ENCODE measurements around the gene AATF. TPM values are rescaled to one million over a fixed set of nuclear protein-coding genes. Genes with fewer than 3 reads are reported as not detected.

The AATF gene
- total RNA-seq, 1 donor from 2014 or later, result 25.0 TPM

DNA sequence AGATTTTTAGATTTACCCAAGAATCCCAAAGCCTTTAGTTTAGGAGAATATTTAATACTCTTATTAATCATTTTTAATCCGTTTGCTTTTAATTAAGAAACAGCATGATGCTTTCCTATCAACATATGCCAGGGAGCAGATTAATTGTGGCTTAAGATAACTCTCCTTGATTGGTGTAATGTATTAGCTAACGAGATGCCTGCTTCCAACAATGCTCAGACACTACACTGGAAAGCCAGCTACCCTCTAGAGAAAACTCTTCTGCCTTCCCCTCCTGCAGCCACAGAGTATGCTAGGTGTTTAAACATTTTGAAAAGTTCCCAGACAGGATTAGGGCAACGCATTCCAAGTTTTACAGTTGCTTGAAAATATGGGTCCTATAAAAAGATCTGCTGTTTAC lies 142.2 kb downstream of the AATF start:
- H3K27me3 Mint-ChIP-seq (ENCODE audit: unreplicated experiment), result no peaks in the 10 kb centered on the region
- no peak for DNase-seq (ENCODE audit: low spot score)
- no peak overlapping the region for H3K4me3 Mint-ChIP-seq (ENCODE audit: unreplicated experiment)
- TF ChIP-seq CTCF (IDR thresholded peaks at IDR 0.05; ENCODE audit: unreplicated experiment), result no peak
- peaks cover 9% of the 10 kb centered on the region for H3K4me1 Mint-ChIP-seq (ENCODE audit: unreplicated experiment)
- no peak overlapping the region for H3K27ac Mint-ChIP-seq (ENCODE audit: unreplicated experiment)
- no peaks in the 10 kb centered on the region for H3K9me3 Mint-ChIP-seq (ENCODE audit: unreplicated experiment)
- peaks cover 23% of the 10 kb centered on the region for H3K36me3 Mint-ChIP-seq (ENCODE audit: low read depth, unreplicated experiment)

- H3K27me3 Mint-ChIP-seq (ENCODE audit: unreplicated experiment), result no peaks in the 10 kb centered on the region
- no peak overlapping the region for H3K27ac Mint-ChIP-seq (ENCODE audit: unreplicated experiment)
- H3K9me3 Mint-ChIP-seq (ENCODE audit: unreplicated experiment), result no peaks in the 10 kb centered on the region
- no peak for TF ChIP-seq CTCF (IDR thresholded peaks at IDR 0.05; ENCODE audit: unreplicated experiment)
- peaks cover 30% of the 10 kb centered on the region for H3K36me3 Mint-ChIP-seq (ENCODE audit: low read depth, unreplicated experiment)
- H3K4me1 Mint-ChIP-seq (ENCODE audit: unreplicated experiment), result peaks cover 9% of the 10 kb centered on the region
- H3K4me3 Mint-ChIP-seq (ENCODE audit: unreplicated experiment), result no peak overlapping the region
- DNase-seq (ENCODE audit: low spot score), result no peak
Measured at GRCh38 chr17:37092071-37092470, 143.3 kb downstream of the AATF start.

GRCh38 chr17:37092701-37093100 lies 143.9 kb downstream of the AATF start:
- H3K9me3 Mint-ChIP-seq (ENCODE audit: unreplicated experiment), result no peaks in the 10 kb centered on the region
- no peak overlapping the region for H3K27ac Mint-ChIP-seq (ENCODE audit: unreplicated experiment)
- peaks cover 30% of the 10 kb centered on the region for H3K36me3 Mint-ChIP-seq (ENCODE audit: low read depth, unreplicated experiment)

GRCh38 chr17:37094391-37094790 lies 145.6 kb downstream of the AATF start:
- DNase-seq (ENCODE audit: low spot score), result no peak
- Mint-ChIP-seq H3K4me3 (ENCODE audit: unreplicated experiment) (no peak overlapping the region), H3K9me3 (ENCODE audit: unreplicated experiment) (no peaks in the 10 kb centered on the region), H3K27ac (ENCODE audit: unreplicated experiment) (no peak overlapping the region), H3K4me1 (ENCODE audit: unreplicated experiment) (peaks cover 16% of the 10 kb centered on the region), H3K27me3 (ENCODE audit: unreplicated experiment) (no peaks in the 10 kb centered on the region), H3K36me3 (ENCODE audit: low read depth, unreplicated experiment) (peaks cover 36% of the 10 kb centered on the region)
- no peak for TF ChIP-seq CTCF (IDR thresholded peaks at IDR 0.05; ENCODE audit: unreplicated experiment)

More at GRCh38 chr17:37092701-37093100, 143.9 kb downstream of the AATF start:
- Mint-ChIP-seq H3K27me3 (ENCODE audit: unreplicated experiment) (no peaks in the 10 kb centered on the region), H3K4me3 (ENCODE audit: unreplicated experiment) (no peak overlapping the region), H3K4me1 (ENCODE audit: unreplicated experiment) (peaks cover 10% of the 10 kb centered on the region)
- no peak for DNase-seq (ENCODE audit: low spot score)
- TF ChIP-seq CTCF (IDR thresholded peaks at IDR 0.05; ENCODE audit: unreplicated experiment), result no peak

DNA sequence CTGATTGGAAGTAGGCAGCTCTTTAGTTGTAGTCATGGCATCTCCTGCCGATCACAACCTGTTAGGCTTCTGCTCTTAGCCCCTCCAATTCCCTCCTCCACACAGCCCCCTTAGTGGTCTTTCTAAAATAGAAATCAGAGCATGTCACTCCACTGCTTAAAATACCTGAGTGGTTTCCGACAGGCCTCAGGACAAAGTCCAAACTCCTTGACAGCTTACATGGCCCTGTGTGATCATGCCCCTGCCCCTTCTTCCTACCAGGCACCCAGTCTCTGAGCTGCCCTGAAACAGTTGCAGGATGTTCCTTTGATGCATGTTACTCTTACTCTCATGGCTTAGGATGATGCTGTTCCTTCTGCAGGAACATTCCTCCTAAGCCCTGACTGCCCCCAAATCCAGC lies 147.3 kb downstream of the AATF start:
- no peaks in the 10 kb centered on the region for H3K27me3 Mint-ChIP-seq (ENCODE audit: unreplicated experiment)
- peak overlapping the region; percentile 61 for H3K4me3 Mint-ChIP-seq (ENCODE audit: unreplicated experiment)
- H3K4me1 Mint-ChIP-seq (ENCODE audit: unreplicated experiment), result peaks cover 7% of the 10 kb centered on the region
- no peak overlapping the region for H3K27ac Mint-ChIP-seq (ENCODE audit: unreplicated experiment)
- H3K9me3 Mint-ChIP-seq (ENCODE audit: unreplicated experiment), result no peaks in the 10 kb centered on the region
- peaks cover 33% of the 10 kb centered on the region for H3K36me3 Mint-ChIP-seq (ENCODE audit: low read depth, unreplicated experiment)
- DNase-seq (ENCODE audit: low spot score), result no peak
- no peak for TF ChIP-seq CTCF (IDR thresholded peaks at IDR 0.05; ENCODE audit: unreplicated experiment)
